ENCODE results near the gene HOXA6.

HOXA6 gene

DNA sequence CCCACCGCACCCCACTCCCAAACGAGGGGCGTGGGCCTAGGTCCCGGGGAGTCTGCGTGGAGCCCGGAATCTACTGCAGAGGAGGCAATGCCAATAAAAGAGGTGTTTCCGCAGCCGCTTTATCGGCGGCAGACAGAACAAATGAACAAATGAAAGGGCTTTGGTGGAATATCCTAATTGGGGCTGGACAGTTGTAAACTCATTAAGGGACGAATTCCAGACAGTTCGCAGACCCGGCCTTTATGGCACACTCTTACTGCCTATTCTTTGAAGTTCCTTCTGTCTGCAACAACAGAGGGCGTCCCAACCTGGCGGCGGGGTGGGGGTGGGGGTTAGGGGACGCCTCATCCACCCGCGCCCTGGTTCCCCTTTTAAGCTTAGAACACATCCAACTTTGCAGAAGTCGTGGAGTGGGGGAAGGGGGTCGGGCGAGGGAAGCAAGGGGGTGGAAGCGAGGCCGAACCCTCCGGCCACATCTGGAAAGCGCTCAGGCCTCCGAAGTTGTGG lies 13.7 kb upstream of the HOXA6 start:
- no peak for DNase-seq

DNA sequence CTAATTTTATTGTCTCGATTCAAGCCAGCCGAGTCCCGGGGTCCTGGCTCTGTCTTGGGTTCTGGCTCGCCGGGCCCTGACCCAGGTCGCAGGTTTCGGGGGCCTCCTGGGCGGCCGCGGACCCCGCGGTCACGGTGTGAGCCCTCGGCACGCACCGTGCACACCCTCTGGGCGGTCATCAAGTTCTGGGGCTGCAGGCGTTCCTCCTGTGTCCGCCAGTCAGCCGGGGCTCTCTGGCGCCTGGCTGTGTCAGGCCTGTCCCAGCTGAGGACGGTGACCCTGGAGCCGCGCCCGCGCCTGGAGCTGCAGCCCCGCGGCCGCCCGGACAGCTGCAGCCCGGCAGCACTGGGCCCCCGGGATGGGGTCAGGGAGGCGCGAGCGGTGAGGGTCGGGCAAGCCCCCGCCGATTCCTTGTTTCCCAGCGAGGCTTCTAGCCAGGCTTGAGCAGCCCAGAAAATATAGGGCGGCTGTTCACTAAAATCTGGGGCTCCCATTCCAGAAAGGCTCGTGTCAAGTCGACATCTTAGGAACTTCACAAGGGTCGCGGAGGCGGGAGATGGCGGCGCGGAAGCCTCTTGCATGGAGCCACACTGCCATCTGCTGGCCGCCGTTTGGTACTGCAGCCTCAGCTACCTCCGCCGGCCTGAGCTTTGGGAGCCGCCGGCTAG lies 13.1 kb upstream of the HOXA6 start:
- DNase-seq, result peak; percentile 88

DNA sequence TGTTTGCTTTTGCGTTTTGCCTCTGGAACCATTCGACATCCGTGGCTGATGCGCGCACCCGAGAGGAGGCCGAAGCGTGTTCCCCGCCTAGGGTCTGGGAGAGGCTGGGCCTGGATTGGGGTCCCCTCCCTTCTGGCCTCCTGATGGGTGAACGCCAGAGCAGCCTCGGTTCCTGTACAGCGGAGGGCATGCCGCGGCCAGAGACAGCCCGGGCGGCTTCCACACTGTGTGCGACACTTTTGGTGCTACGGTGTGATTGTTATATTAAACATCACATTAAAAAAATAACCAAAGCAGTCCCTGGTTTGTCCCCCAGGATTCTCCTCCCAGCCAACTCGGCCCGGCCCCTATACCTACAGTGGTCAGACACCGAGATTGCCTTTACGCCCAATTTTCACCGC lies 12.6 kb upstream of the HOXA6 start:
- no peak for DNase-seq

DNA sequence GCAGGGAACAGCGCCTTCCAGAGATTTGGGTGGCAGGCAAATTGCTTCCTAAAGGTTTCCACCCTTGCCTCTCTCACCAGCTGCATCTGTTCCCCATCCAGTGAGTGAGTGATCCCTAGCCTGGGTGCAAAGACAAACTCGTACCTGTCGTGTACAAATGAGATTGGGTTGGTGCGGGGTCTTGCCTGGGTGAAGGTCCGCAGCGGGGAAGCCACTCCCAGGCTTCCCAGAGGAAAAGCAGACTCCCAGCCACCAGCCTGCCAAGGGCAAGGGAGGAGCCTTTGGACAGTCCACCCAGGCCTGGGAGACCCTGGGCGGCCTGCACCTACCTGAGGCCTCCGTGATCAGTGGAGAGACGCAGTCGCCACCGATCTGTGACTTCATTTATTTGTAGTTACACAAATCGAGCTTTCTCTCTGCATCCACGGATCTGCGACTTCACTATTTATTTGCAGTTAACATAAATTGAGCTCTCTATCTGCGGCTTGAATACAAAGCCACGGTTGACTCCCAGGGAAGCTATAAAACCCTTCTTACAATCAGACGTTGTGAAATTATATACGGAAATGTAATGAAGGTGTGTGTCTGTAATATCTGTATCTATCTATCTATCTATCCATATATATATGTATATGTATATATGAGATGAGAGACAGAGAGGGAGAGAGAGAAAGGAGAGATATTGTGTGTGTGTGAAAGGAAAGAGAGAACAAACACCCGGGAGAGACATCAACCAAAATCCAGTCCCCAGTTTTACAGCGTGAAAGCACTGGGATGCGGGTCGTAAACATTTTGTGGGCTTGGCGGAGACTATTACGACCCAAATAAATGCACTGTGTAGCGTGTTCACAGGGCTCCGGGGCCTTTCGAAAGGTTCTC lies 11.9 kb upstream of the HOXA6 start:
- DNase-seq, result no peak

DNA sequence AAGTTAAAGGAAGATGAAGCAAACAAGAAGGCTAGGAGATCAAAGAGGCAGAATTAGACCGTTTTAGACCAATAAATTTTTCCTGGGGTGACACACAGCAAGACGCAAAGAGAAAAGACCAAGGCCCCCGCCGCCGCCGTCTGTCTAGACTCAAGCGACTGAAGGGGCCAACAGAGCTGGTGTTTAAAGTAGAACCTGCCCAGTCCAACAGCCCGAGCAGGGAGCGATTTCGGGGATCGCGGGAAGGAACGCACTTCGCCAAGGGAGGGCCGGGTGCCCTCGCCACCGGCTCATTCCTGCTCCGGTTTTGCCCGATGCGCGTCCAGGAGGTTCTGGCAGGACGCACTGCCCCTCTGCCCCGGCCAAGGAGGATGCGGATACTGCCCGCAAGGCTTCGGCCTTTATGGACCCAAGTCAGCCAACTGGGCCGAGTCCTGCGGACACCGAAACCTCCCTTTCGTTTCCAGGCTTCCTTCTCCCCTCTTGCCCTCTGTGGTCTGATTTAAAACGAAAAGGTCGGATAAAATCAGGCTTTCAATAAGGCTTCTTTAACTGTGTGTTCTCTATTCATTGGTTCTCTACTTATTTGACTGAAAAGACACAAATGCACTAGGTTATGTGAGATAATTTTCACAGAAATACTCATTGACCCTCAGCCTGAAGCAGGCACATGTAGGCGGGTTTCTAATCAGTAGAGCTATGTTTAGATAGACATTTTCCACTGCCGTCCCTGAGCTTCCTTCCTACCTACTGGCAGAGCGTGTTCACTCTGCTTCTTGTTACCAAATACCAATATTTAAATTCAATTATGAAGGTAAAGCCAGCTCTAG lies 11.1 kb upstream of the HOXA6 start:
- DNase-seq, result no peak

DNA sequence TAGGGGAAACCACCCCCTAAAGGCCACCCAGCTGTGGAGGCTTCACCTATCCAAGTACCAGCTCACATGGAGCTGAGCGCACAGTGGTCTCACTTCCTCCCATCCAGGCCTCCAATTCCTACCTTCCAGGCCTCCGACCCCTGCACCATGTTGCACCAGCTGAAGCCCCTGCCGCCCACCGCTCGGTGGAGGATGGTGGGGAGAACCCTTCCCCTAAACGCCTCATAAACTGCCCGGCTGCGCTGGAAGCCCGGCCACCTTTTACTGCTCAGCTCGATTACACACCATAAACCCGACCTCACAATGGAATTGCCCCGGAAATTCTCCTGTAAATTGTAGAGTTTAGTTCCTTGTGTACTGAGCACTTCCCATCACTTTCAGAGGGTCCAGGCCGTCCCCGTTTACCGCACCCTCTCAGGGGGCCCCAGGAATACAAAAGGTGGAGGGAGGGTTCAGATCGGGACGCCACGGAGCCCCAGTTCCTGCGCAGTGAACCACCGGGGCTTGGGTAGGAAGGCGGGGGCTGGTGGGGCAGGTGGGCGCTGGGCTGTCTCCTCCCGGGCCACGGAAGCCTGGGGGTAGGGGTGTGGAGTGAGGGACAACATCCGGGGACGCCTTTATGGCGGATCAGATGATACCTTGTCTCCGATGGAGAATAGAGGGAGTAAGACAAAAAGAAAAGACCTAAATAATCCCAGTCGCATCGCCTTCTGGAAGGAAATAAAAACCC lies 10.3 kb upstream of the HOXA6 start:
- DNase-seq, result no peak

DNA sequence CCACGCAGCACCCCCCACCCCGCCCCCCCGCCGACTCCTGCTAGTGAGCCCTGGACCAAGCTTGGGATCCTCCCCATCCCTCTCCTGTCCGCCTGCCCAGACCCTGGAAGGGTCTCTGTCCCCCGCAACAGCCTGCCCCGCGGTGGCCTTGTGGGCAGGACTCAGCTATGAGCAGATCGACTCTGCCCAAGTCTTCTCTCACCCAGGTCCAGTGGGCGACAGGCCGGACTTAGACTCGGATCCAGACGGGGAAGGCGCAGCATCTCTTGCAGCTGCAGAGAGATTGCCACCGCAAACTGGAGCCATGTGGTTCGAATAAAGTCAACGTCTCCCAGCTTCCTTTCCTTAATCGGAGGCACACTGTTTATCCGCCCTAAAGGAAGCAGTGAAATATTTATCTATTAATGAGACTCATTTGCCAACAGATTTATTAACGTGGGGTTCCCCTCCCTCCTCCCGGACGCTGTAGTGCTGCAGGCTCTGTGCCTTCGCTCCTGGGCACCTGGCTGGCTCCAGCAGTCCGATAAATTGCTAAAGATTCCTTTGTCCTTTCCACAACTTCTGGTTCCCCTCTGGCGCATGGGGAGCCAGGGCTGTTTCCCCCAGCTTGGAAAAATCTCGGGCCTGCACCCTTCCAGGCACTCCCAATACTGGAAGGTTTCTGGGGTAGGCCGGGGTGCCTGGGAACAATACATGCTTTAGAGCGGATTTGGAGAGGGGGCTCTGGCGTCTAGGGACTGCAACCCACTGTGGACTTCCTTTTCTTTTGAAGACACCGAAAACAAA lies 9.5 kb upstream of the HOXA6 start:
- no peak for DNase-seq

DNA sequence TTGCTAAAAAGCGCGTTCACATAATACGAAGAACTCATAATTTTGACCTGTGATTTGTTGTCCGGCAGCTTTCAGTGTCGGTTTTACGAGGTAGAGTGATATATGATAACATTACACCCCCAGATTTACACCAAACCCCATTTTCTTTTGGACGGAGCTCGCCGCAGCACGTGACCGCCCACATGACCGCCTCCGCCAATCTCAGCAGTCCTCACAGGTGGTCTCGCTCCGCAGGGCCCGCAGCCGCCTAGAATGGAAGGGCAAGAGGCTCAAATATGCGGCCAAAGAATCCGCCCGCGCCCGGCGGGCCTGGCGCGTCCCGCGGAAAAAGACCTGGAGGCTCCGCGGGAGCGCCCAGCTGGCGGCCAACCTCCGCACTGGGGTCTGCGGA lies 8.9 kb upstream of the HOXA6 start, which contains the start of gene HOXA7:
Gene HOXA7 (minus strand): TSS at position 168 of the 391 bp plus-strand sequence. CDS start 130 bp downstream, at position 38.
- no peak for DNase-seq

DNA sequence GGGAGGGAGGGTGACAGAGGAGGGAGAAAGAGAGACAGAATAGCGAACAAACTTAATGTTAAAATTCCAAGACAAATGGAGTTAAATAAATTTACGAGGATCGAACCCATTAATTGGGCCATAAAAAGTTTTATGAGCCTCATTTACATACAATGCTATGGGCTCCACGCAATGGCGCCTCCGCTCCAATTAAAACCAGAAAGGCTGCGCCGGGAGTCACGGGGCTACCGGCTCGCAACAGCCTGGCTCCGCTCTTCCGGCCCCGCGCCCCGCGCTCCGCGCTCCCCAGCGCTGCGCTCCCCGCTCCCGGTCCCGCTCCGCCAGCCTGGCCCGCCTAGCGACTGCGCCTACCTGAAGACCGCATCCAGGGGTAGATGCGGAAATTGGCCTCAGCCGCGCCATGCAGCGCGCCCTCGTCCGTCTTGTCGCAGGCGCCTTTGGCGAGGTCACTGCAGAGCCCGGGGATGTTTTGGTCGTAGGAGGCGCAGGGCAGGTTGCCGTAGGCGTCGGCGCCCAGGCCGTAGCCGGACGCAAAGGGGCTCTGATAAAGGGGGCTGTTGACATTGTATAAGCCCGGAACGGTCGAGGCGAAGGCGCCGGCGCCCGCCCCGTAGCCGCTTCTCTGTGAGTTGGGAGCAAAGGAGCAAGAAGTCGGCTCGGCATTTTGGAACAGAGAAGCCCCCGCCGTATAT lies 8.4 kb upstream of the HOXA6 start:
- DNase-seq, result no peak

DNA sequence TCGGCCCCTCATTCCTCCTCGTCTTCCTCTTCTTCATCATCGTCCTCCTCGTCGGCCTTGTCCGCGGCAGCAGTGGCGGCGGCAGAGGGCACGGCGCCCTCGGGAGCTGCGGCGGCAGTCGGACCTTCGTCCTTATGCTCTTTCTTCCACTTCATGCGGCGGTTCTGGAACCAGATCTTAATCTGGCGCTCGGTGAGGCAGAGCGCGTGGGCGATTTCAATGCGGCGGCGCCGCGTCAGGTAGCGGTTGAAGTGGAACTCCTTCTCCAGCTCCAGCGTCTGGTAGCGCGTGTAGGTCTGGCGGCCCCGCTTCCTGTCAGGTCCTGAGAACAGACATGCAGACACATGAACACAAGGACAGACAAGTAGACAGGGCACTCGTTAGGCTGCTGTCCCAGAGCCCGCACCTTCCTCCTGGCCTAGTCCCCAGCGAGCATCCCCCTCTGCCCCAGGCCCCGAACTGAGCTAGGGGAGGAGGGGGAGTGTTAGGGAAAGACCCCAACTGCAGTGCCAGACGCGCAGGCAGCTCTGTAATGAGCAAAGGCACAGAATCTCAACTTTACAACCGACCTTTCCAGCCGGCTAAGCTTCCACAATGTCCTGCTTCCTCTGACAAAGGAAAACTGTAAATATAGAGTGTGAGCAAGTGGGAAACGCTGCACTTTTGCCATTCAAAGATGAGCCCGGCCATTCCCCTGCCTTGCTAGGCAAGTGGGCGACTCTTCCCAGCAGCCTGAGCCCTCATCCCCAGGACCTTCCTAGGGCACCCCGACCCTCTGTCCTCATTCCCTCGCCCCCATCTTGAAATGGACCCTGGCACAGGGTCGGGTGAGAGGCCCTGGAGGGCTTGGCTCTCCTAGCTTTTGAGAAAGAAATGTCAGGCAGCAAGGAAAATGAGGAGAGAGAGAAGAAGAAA lies 7.6 kb upstream of the HOXA6 start:
- DNase-seq, result no peak

DNA sequence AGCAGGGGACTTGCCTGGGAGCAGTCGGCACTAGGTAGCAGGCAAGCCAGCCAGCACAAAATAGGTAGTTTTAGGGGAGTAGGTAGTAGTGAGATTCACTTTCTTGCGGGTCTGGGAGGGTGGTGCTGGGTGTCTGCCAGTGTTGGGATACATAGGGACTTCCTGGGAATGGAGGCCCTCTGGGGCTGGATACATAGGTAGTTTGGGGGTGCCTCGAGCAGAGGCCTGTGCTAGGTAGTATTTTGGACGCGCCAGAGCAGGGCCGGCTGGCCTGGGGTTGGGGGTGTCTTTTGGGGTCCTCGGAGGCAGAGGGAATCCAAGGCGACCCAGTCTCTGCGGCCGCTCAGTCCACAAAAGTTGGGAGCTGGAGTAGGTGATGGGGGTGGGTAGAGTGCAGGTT lies 6.8 kb upstream of the HOXA6 start:
- no peak for DNase-seq

DNA sequence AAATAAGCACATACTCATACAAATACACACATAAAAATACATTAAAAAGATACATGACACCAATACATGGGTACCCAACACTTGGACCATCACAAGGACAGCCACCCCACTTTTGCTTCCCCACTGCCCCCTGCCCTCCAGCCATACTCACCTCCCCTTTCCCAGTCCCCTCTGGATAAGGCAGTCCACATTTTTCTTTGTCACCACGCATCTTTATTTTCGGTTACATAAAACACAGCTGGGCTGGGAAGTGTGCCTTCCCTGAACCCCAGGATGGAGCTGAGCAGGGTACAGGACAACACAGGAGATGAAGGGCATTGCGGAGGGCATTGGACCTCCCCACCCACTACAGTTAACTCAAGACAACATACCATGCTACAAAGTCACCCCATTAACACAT lies 6.0 kb upstream of the HOXA6 start:
- no peak for DNase-seq

DNA sequence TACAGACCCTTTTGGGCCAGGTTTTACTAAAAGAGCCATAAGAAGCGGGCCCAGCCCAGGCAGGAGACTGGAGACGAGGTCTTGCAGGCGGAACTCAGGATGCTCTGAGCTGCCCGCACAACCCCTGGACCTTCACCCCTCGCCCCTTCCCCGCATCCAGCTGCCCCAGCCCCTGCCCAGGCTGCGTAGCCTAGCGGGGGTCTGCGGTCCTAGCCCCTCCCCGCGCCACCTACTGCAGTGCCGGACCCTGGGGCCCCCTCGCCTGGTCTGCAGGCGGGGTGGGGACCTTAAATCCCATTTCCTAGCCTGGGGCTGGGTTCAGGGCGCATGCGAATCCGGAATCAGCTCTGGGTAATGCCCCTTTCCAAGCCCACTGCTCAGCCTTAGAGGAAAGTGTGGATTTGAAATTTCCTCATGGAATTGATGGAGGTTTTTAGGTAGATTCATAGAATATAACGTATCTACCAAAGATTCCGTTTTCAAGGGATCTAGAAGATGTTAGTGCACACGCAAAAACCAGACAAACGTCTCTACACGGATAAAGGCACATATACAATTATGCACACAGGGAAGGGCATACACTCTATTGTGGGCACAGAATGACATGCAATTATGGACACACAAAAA lies 5.4 kb upstream of the HOXA6 start:
- DNase-seq, result no peak

DNA sequence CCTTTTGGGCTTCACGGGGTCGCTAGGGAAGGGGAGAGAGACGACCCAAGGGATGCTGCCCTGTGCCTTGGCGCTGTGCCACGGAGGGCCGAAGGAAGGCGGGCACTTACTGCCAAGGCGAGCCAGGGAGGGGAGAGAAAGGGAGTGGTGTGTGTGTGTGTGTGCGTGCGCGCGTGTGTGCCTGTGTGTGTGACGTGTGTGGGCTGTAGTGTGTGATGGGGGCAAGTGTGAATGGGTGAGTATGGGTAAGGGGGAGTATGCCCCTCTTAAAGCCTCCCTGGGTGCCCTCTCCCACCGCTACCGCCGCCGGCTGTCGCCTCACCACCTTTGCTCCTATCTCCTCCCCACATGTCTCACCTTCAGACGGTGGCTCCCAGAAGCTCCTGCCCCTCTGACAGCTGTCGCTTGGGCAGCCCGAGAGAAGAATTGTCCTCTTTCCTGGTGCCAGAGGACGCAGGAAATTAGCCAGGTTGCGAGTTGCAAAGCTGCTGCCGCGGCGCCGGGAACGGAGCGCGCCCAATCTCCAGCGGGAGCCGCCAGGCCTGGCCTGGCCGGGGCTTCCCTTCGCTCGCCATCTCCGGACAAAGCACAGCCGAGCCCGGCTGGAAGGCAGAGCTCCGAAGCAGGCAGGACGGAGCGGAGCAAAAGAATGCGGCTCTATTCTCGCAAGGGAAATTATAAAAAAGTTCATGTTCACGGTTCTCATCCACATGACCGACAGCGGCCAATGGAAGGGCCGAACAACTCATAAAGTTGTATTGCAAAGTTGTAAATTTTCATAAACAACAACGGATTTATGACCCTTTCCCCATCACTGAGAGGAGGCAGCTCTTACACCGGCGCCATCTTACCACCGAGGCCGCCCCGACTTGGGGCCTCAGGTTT lies 4.6 kb upstream of the HOXA6 start, which contains the start of gene HOXA3:
Gene HOXA3 (minus strand): TSS at position 653 of the 885 bp plus-strand sequence. CDS start 41,943 bp downstream, outside the sequence.
- no peak for DNase-seq

DNA sequence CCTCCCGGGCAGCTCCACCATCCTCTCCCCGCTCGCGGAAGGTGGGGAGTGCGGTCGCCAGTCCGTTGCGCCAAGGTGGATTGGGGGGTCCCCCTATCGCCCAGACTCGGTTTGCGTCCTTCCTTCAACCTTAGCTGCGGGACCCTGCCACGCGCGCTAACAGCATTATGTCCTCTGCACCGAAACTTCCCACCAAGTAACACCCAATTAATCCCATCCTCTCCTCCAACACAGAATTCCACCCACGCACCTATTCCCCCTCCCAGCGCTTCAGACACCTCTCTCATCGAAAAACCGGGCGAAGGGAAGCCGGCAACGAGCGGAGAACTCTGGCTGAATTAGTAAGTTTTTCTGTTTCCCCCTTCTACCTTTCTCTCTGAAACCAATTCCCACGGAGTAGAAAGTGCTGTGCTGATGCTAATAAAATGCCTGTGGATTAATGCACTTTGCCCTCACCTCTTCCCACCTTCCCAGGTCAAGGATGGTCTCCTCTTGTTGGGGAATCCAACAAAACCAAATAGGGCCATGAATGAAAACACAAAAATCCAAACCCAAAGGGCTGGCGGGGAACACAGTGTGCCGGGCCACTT lies 3.9 kb upstream of the HOXA6 start:
- DNase-seq, result no peak

DNA sequence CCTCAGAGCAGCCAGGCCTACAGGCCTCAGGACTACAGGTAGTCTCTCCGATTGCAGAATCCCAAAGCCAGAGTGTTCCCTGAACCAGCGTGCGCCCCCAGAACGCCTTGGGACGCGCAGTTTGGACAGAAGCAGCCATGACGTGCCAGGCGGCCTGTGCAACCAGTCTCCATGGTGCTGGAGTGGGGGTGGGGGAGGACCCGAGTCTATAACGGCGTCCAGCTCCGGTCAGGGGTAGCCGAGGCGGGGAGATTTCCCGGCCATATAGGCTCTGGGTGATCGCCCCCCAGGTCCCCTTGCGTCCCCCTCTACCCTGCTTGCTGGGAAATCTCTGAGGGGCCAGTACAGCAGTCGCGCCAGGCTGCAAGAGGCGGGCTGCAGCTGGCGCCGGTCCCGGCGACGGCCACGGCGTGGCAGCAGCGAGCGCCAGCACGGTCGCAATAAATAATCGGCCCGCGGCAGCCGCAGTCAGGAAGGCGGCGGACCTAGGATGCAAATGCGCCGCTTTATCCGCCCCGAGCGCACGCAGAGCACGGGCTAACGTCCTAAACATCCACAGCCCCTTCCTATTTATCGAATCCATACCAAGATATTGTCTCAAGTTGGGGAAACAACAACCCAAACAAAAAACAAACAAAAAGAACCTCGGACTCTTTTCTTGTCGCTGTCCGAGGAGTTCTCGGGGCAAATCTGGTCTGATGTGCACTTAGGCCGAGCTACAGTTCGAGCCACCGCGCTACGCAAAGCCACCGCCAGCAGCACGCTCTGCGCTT lies 3.2 kb upstream of the HOXA6 start:
- peak; percentile 56 for DNase-seq

Measured in T-helper 9 cell (primary cell).